COR-L47 (cell line): ENCODE data around the gene OR6T1.

Experiments used
- DNase-seq: peaks from one replicate; lab custom pipeline; 2025; lab: John Stamatoyannopoulos, UW

Gene OR6T1

DNA sequence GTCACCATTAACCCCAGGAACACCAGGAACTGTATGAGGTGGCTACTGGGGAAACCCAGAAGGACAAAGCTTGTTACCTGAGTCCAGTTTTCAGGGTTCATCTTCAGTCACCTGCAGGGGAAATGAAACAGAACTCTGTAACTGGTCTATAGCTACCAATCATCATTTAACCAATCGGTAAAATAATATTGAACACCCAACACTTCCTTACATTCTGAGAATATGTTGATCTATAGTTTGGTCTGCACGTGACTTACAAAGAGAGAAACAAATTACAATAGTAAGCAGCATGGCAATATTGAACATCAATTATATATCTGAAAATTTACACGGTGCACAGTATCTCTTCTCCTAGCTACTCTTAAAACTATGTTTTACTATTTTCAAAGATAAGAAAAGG lies at the start of gene OR6T1:
TSS of gene OR6T1 (minus strand) at position 101 of the 400 bp plus-strand sequence. CDS start at position 101, 0 bp downstream.
- no peak for DNase-seq

- DNase-seq: no peak
Measured at GRCh38 chr11:123979311-123979710, 35.7 kb upstream of the OR6T1 start.

DNA sequence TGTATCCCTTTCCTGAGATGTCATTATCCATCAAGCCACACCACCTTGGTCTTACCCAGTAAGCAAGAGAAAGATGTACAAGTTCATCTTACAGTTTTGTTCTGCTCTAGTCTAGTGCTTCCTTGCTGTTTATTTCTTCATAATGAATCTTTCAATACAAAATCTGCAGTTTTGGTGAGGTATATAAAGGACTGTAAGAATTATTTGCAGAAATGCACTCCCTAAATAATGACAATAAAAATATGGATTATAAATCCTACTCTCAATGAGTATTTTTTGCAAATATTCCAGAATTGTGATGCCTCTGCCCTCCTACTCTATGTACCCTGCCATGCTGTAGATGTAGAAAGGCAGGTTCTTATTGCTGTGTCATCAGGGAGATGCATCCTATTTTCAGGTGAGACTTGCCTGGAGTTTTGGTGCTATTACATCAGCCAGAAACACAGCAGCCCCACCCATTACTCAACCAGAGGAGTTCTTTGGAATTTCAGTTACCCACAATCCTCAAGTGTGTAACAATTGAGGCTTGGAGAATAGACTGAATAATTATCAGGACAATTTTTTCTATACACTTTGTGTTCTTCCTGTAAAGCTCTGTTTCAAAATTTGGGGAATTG lies 34.2 kb upstream of the OR6T1 start, which contains the start of gene OR10S1:
TSS of gene OR10S1 (minus strand) at position 51 of the 617 bp plus-strand sequence. CDS start 117 bp downstream, outside the sequence.
- no peak for DNase-seq

- DNase-seq: no peak
Measured at GRCh38 chr11:123976770-123977560, 33.3 kb upstream of the OR6T1 start.

DNA sequence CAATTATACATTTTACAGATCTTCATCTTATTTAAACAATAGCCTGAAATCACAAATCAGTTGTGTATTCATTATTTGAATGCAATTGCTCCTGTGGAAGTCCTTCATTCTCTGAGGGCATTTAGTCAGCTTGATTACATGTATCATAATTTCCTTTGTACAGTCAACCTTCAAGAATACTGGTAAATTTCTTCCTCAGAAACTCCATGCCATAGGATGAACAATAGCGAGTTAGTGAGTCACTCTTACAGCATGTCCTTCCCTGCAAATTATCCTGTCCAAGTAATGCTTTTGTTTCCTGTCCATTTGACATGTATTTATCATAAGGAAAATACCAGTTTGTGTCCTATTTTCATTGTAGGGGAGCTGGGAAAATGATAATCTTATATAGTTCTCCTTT lies 30.2 kb upstream of the OR6T1 start:
- DNase-seq: no peak

GRCh38 chr11:123956752-123957151 lies 13.1 kb upstream of the OR6T1 start:
- no peak for DNase-seq

GRCh38 chr11:123945132-123945531 lies 1.5 kb upstream of the OR6T1 start:
- DNase-seq: no peak

DNA sequence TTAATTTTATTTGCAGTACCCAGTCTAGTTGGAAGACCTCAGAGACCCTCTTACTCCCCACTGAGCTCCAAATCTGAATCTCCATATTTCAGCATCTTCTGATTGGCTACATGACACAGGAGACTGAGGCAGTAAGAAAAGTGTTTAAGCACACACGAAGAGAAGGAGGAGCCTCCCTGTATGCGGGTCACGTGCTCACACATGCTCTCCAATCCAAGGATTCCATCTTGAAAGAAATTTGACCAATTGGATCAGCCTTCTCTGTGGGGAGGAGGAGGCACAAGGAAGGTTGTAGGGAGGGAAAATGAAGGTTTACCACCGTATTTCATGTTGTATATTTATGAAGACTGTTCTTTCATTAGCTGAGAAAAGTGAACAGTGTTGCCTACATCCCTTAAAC lies 1.2 kb downstream of the OR6T1 start:
- no peak for DNase-seq

- DNase-seq: no peak
Measured at GRCh38 chr11:123939317-123939716, 4.3 kb downstream of the OR6T1 start, which contains the start of gene OR4D5. Gene OR4D5 (plus strand): TSS chr11:123939617. CDS start chr11:123939617, 0 bp downstream.

- no peak for DNase-seq
Measured at GRCh38 chr11:123924027-123924426, 19.6 kb downstream of the OR6T1 start.

DNA sequence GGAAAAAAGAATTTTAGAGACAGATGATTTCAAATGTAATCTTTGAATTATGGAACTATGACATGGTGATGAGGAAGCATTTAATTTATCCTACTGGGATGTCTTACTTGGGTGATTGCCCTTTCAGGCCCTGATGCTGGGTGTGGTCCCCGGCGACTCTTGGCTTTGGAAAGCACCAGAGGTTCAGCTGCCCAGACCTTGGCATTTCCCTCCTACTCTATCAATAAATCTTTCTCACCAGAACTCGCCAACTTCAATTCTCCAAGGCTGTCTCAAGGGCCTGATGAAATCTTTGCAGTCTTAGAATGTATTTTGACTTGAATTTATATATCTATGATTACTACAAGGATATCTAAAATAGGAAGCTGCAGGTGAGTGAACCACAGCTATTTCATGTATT lies 22.7 kb downstream of the OR6T1 start:
- DNase-seq: no peak

DNA sequence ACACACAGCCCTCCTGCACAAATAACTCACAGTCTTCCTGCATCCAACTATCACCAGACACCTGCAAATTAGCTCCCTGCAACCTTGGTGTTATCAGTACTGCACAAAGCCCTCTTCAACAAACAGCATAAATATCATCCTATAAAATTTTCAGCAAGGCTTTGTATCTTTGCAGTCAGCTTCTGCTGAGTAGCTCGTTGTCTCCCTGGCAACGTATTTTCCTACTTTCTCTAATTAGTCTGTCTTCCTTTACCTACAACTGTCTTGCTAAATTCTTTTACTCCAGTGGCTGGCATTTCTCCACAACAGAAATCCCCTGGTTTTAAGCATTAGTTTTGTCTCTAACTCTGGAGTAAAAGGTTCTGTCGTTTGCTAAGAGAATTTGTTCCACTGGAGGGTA lies 37.8 kb downstream of the OR6T1 start:
- no peak for DNase-seq

DNA sequence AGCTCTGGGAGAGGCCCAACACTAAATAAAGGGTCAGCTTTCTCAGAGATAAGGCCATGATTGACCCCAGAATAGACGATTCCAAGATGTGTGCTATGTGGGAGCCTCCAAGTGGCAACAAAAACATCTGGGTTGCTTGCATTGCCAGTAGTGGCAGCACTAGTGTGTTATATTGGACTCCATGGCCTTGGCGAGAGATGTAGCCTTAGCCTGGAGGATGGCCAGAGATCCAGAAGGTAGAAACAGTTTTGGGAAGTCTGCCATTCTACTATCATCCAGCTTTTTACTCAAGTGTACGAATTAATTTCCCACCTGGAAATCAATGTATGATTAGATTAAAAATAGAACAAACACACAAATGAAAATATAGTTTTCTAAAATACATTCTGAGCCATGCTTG lies 38.7 kb downstream of the OR6T1 start:
- DNase-seq: no peak

DNA sequence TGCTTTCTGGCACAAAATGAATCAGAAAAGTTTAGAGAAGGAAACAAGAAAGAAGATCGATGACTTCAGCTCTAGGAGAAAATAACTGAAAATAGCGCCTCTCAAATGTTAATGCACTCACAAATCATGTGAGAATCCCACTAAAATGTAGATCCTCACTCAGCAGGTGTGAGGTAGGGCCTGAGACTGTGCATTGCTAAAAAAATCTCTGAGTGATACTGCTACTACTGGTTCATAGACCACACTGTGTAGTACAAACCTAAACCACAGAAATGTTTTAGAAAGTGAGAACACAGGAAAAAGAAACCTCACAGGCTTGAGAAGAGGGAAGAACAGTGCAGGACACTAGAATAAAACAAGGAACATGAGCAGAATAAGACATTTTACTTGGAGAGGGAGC lies 39.7 kb downstream of the OR6T1 start:
- DNase-seq: no peak

- no peak for DNase-seq
Measured at GRCh38 chr11:123901867-123902266, 41.8 kb downstream of the OR6T1 start, which contains the start of gene OR8D4. Gene OR8D4 (plus strand): TSS chr11:123902167. CDS start chr11:123906432, 4,265 bp downstream.

DNA sequence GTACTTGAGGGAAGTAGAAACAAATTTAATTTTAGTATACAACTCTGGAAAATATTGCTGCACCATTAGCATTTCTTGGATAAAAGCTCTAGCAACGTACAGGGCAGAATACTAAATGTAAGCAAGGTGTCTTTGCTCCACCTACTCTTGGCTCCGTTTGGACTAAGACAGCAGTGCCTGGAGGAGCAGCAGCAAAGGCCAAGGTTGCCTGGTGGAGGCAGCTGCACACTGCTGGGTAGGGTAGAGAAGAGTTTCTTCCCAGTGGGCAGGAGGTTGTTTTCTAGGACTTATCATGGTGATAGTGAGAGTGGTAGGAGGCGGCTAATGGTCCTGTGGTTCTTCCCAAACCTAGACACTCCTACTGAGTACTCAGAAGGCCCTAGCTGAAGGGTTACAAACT lies 43.8 kb downstream of the OR6T1 start:
- no peak for DNase-seq
